K562 (cell line): ENCODE data around the gene ZNF655. TPM values are rescaled to one million over a fixed set of nuclear protein-coding genes. Genes with fewer than 3 reads are reported as not detected.
A peak's percentile ranks its signal among the peaks of the same experiment; 100 is the strongest.

Source experiments
- C11orf30 ChIP-seq: fragments of 450-650 bp; IDR thresholded peaks from 2 replicates; pipeline ENCODE4 v1.6.1; 2016; ENCODE audit warnings: low read depth, mild to moderate bottlenecking
- HNRNPK ChIP-seq: fragments of 200-400 bp; formaldehyde crosslinking; IDR thresholded peaks from one replicate; pipeline ENCODE4 v1.6.1; 2018; ENCODE audit warnings: mild to moderate bottlenecking, low read depth, low read length; ENCODE audit not compliant: poor library complexity, severe bottlenecking
- ILF3 ChIP-seq: fragments of 450-650 bp; IDR thresholded peaks from 2 replicates; pipeline ENCODE4 v1.6.1; 2018; ENCODE audit warnings: antibody characterized with exemption, mild to moderate bottlenecking, moderate library complexity, borderline replicate concordance
- KDM1A ChIP-seq, 2 experiments: fragments of 450-650 bp; IDR thresholded peaks; 2 replicates each; pipeline ENCODE4 v1.6.1; 2016; ENCODE audit warnings: mild to moderate bottlenecking in 2 of 2
- L3MBTL2 ChIP-seq: fragments of 450-650 bp; IDR thresholded peaks from 2 replicates; pipeline ENCODE4 v1.6.1; 2016; ENCODE audit warnings: mild to moderate bottlenecking, moderate library complexity
- NCOA1 ChIP-seq: fragments of 450-650 bp; IDR thresholded peaks from 2 replicates; pipeline ENCODE4 v1.6.1; 2016; ENCODE audit warnings: low read depth
- NCOA2 ChIP-seq, 2 experiments: fragments of 450-650 bp; IDR thresholded peaks; 2 replicates each; pipeline ENCODE4 v1.6.1; 2018; ENCODE audit warnings: mild to moderate bottlenecking in 2 of 2, moderate library complexity in 1 of 2; ENCODE audit not compliant: partially characterized antibody in 2 of 2
- NFATC3 ChIP-seq: fragments of 450-650 bp; IDR thresholded peaks from 2 replicates; pipeline ENCODE4 v1.6.1; 2017; ENCODE audit warnings: mild to moderate bottlenecking
- PML ChIP-seq: IDR thresholded peaks from 2 replicates; pipeline ENCODE4 v1.6.1; 2012; ENCODE audit warnings: low read length, inconsistent platforms
- POLR2AphosphoS5 ChIP-seq: IDR thresholded peaks from 2 replicates; pipeline ENCODE4 v1.6.1; 2011; ENCODE audit warnings: mild to moderate bottlenecking, low read depth, low read length, moderate library complexity; ENCODE audit not compliant: control insufficient read depth, insufficient read depth
- RBM25 ChIP-seq: fragments of 200-400 bp; formaldehyde crosslinking; IDR thresholded peaks from 2 replicates; pipeline ENCODE4 v1.6.1; 2018; ENCODE audit warnings: low read length, low read depth, moderate library complexity; ENCODE audit not compliant: severe bottlenecking
- SIN3A ChIP-seq, 2 experiments: fragments of 150-350 bp in 1 of 2; IDR thresholded peaks; 2 replicates each; pipeline ENCODE4 v1.6.1; 2011 to 2016; ENCODE audit warnings: borderline replicate concordance in 2 of 2, low read depth in 2 of 2, low read length in 2 of 2, mild to moderate bottlenecking in 2 of 2, moderate library complexity in 2 of 2; ENCODE audit not compliant: control insufficient read depth in 1 of 2
- TCF7L2 ChIP-seq: fragments of 150-350 bp; IDR thresholded peaks from 2 replicates; pipeline ENCODE4 v1.6.1; 2016; ENCODE audit warnings: low read depth, mild to moderate bottlenecking, low read length, moderate library complexity
- TEAD4 ChIP-seq, 2 experiments: sonication (generic) in 1 of 2; formaldehyde crosslinking in 1 of 2; IDR thresholded peaks; 2 replicates each; pipeline versions ENCODE4 v1.6.1 to v1.8.0; 2012 to 2022; ENCODE audit warnings: borderline replicate concordance in 1 of 2, inconsistent platforms in 1 of 2, low read length in 1 of 2, mild to moderate bottlenecking in 1 of 2, missing genetic modification reagents in 1 of 2
- ZBTB49 ChIP-seq: sonication (generic); formaldehyde crosslinking; IDR thresholded peaks from 2 replicates; pipeline ENCODE4 v1.8.0; 2022; ENCODE audit warnings: missing genetic modification reagents, mild to moderate bottlenecking, borderline replicate concordance
- ZFP36 ChIP-seq: fragments of 150-350 bp; IDR thresholded peaks from 2 replicates; pipeline ENCODE4 v1.6.1; 2018; ENCODE audit warnings: low read length, low read depth; ENCODE audit not compliant: partially characterized antibody
- ZFPM2 ChIP-seq: fragments of 250-450 bp; sonication (Bioruptor Pico); IDR thresholded peaks from 2 replicates; pipeline ENCODE4 v1.5.1; 2022; ENCODE audit warnings: mild to moderate bottlenecking
- ZNF175 ChIP-seq: fragments of 200-800 bp; sonication (Bioruptor generic); IDR thresholded peaks from 2 replicates; pipeline ENCODE4 v1.6.1; 2016; ENCODE audit warnings: low read depth, mild to moderate bottlenecking, missing genetic modification characterization, missing compliant biosample characterization
- polyA plus RNA-seq, 8 experiments: library from polyadenylated mRNA; depleted of rRNA in 4 of 8; stranded (reverse) in 5 of 8; unstranded in 3 of 8; fragments of >200 nt; fragmentation: Nextera tagmentation in 2 of 8; fragmentation: Illumina TruSeq in 1 of 8; extraction: Ambion mirVana in 2 of 8; extraction: Trizol in 1 of 8; gene quantifications; 2 replicates each; pipeline versions ENCODE4 v1.2.1 to v1.2.3, GENCODE V29; 2011 to 2014; ENCODE audit warnings: inconsistent platforms in 1 of 8, missing spikeins in 1 of 8
- total RNA-seq, 7 experiments: library from RNA; depleted of rRNA in 6 of 7; stranded (reverse); fragments of >200 nt in 6 of 7; fragmentation: Illumina TruSeq in 2 of 7; extraction: Trizol in 2 of 7; gene quantifications; 2 replicates each; pipeline versions ENCODE4 v1.2.1 to v1.2.3, GENCODE V29; 2011 to 2021; ENCODE audit warnings: low replicate concordance in 1 of 7
- TF ChIP-seq, protein P1 (sequence below), 2 experiments: fragments of 450-650 bp; conservative IDR thresholded peaks; 2 replicates each; pipeline ENCODE4 v1.6.1; 2017; ENCODE audit warnings: mild to moderate bottlenecking in 2 of 2, moderate library complexity in 2 of 2
- TF ChIP-seq, protein P2 (sequence below): IDR thresholded peaks from 3 replicates; pipeline ENCODE4 v1.6.1; 2011; ENCODE audit warnings: borderline replicate concordance, mild to moderate bottlenecking, moderate library complexity; ENCODE audit not compliant: insufficient read length; ENCODE audit errors: extremely low read depth

Gene ZNF655
- total and polyA plus RNA-seq, 9 of the 15 experiments (the other 6 are each of a cell fraction or from before 2014, with no cell fraction given), result 25.7 to 130 (median 95.2) TPM

DNA sequence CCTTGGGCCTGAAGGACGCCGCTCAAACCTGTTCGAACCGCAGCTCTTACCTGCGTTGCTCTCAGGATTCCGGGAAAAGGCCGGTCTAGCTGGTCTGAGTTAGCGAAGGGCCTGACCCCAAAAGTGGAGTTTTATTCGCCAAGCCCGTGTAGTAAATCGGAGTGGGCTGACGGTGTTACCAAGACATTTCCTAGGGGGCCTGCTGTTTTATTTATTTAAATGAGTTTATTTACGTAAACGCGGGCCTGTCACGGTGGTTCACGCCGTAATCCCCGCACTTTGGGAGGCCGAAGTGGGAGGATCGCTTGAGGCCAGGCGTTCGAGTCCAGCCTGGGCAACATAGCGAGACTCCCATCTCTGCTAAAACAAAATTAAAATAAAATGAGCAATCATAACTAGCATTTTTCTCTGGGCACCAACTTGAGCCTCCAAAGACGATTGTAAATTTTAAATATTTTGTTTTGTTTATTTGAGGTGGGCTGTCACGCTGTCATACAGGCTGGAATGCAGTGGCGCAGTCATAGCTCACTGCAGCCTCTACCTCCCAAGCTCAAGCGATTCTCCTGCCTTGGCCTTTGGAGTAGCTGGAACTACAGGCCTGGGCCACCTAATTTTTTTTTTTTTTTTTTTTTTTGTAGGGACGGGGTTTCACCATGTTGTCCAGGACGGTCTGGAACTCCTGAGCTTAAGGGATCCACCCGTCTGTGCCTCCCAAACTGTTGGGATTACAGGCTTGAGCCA is 903 bp downstream of the ZNF655 start (continued):
- TF ChIP-seq ZBTB49 (CRISPR knock-in tag), result no peak
- no peak for TF ChIP-seq PML
- TF ChIP-seq ZFPM2 (CRISPR knock-in tag), result no peak
- TF ChIP-seq ZNF175 (CRISPR knock-in tag), result no peak
- no peak for TF ChIP-seq ILF3
- no peak for TF ChIP-seq C11orf30
- no peak for TF ChIP-seq HNRNPK
- TF ChIP-seq, protein P1, sequence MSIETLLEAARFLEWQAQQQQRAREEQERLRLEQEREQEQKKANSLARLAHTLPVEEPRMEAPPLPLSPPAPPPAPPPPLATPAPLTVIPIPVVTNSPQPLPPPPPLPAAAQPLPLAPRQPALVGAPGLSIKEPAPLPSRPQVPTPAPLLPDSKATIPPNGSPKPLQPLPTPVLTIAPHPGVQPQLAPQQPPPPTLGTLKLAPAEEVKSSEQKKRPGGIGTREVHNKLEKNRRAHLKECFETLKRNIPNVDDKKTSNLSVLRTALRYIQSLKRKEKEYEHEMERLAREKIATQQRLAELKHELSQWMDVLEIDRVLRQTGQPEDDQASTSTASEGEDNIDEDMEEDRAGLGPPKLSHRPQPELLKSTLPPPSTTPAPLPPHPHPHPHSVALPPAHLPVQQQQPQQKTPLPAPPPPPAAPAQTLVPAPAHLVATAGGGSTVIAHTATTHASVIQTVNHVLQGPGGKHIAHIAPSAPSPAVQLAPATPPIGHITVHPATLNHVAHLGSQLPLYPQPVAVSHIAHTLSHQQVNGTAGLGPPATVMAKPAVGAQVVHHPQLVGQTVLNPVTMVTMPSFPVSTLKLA (conservative IDR thresholded peaks at IDR 0.05), result no peak
- no peak for TF ChIP-seq TCF7L2
- no peak for TF ChIP-seq TEAD4 (IDR thresholded peaks at IDR 0.05; ENCODE audit: low read length)
- no peak; the same call in 1 of the 2 replicates for TF ChIP-seq TEAD4 (CRISPR knock-in tag; IDR thresholded peaks at IDR 0.05; ENCODE audit: borderline replicate concordance)
- TF ChIP-seq ZFP36, result no peak
- 0 out of 4 replicates have a peak, but pooled peaks of 1 of the 2 experiments have one; percentile 31 for TF ChIP-seq SIN3A (IDR thresholded peaks at IDR 0.05; ENCODE audit: borderline replicate concordance in 2 of 2, control insufficient read depth in 1 of 2, low read depth in 2 of 2, low read length in 2 of 2)
- TF ChIP-seq, protein P2, sequence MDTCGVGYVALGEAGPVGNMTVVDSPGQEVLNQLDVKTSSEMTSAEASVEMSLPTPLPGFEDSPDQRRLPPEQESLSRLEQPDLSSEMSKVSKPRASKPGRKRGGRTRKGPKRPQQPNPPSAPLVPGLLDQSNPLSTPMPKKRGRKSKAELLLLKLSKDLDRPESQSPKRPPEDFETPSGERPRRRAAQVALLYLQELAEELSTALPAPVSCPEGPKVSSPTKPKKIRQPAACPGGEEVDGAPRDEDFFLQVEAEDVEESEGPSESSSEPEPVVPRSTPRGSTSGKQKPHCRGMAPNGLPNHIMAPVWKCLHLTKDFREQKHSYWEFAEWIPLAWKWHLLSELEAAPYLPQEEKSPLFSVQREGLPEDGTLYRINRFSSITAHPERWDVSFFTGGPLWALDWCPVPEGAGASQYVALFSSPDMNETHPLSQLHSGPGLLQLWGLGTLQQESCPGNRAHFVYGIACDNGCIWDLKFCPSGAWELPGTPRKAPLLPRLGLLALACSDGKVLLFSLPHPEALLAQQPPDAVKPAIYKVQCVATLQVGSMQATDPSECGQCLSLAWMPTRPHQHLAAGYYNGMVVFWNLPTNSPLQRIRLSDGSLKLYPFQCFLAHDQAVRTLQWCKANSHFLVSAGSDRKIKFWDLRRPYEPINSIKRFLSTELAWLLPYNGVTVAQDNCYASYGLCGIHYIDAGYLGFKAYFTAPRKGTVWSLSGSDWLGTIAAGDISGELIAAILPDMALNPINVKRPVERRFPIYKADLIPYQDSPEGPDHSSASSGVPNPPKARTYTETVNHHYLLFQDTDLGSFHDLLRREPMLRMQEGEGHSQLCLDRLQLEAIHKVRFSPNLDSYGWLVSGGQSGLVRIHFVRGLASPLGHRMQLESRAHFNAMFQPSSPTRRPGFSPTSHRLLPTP, result peak; percentile 15
- TF ChIP-seq NCOA1, result no peak
- TF ChIP-seq NCOA2 (IDR thresholded peaks at IDR 0.05; ENCODE audit: partially characterized antibody in 2 of 2), result no peak
- TF ChIP-seq NFATC3, result no peak
- TF ChIP-seq RBM25, result peak; percentile 87
- peak in 1 of 2 experiments; percentile 49; a peak in 1 of 4 replicates for TF ChIP-seq KDM1A (IDR thresholded peaks at IDR 0.05)
- TF ChIP-seq POLR2AphosphoS5, result no peak
- TF ChIP-seq L3MBTL2, result no peak
